ENCODE data around the gene RGS1. TPM values are rescaled to one million over a fixed set of nuclear protein-coding genes. Genes with fewer than 3 reads are reported as not detected.

The RGS1 gene
- total and polyA plus RNA-seq, 2 of the 8 experiments (the other 6 are each of a cell fraction or from before 2014, with no cell fraction given) = not detected

GRCh38 chr1:192602757-192603156 lies 27.2 kb downstream of the RGS1 start:
- no peaks in the 10 kb centered on the region for H4K20me1 ChIP-seq (replicated peaks in 1 of 2; ENCODE audit: control insufficient read depth in 1 of 2, insufficient read depth in 2 of 2, low read length in 2 of 2)
- no peak overlapping the region for H2BK5ac ChIP-seq (ENCODE audit: low read depth, low read length)
- no peak for FAIRE-seq
- no peaks in the 10 kb centered on the region for H3K4me1 ChIP-seq (replicated peaks in 1 of 4; ENCODE audit: control insufficient read depth in 3 of 4, insufficient read depth in 4 of 4, low read length in 3 of 4)
- no peak overlapping the region for H3K56ac ChIP-seq (replicated peaks; ENCODE audit: insufficient read length, low read depth, low read length)
- H3K4ac ChIP-seq (replicated peaks; ENCODE audit: insufficient read length, low read depth, low read length) = no peak overlapping the region
- no peak overlapping the region for H2AFZ ChIP-seq (ENCODE audit: low read length)
- no peak overlapping the region for H2BK20ac ChIP-seq (ENCODE audit: low read length)
- 75% methylated on average over 1 of the region's 1 CpG; no CpG with 5 or more reads in 1 of the 2 experiments for WGBS, 2 experiments (ENCODE audit: extremely low coverage in 1 of 2, insufficient coverage in 1 of 2, insufficient read length in 1 of 2, insufficient replicate concordance in 2 of 2, low coverage in 1 of 2, low lambda C conversion rate in 2 of 2, missing lambda C conversion rate in 1 of 2)
- H3K23me2 ChIP-seq (ENCODE audit: low read depth, low read length) = no peaks in the 10 kb centered on the region
- no peaks in the 10 kb centered on the region for H3K9me3 ChIP-seq (ENCODE audit: insufficient read depth in 2 of 2, low read depth in 1 of 2, low read length in 1 of 2)
- no peak overlapping the region for H3K9ac ChIP-seq (replicated peaks in 1 of 4; ENCODE audit: extremely low read depth in 1 of 4, low read depth in 3 of 4, low read length in 3 of 4)
- no peak overlapping the region for H3K4me2 ChIP-seq (ENCODE audit: insufficient read depth in 1 of 2, low read depth in 2 of 2, low read length in 2 of 2)
- H3K27me3 ChIP-seq (replicated peaks in 1 of 4; ENCODE audit: control insufficient read depth in 3 of 4, extremely low read depth in 1 of 4, insufficient read depth in 3 of 4, low read length in 3 of 4) = no peaks in the 10 kb centered on the region
- no peaks in the 10 kb centered on the region; a peak in 1 of 8 replicates for H3K36me3 ChIP-seq (ENCODE audit: control insufficient read depth in 2 of 4, insufficient read depth in 4 of 4, low read length in 3 of 4)
- CTCF ChIA-PET (ENCODE audit: partially characterized antibody) = interaction anchor here (1.1 kb wide), 2 partner anchors 16 to 128 kb away, joined by 3 to 5 read pairs; no protein-coding TSS in a partner anchor
- no peak overlapping the region for H4K8ac ChIP-seq (ENCODE audit: extremely low read depth, insufficient read depth, low read length)
- no peak overlapping the region for H4K5ac ChIP-seq (ENCODE audit: insufficient read length, low read depth, low read length)
- no peak overlapping the region for H2BK15ac ChIP-seq (ENCODE audit: low read length)
- H3K18ac ChIP-seq (ENCODE audit: extremely low read depth, low read length) = no peak overlapping the region
- H3K79me1 ChIP-seq (ENCODE audit: low read depth, low read length) = no peaks in the 10 kb centered on the region
- POLR2A ChIA-PET (ENCODE audit: partially characterized antibody) = no interaction called here
- no peak overlapping the region for H3K27ac ChIP-seq (ENCODE audit: low read depth, low read length)
- no peak overlapping the region for H4K91ac ChIP-seq (replicated peaks; ENCODE audit: insufficient read length, low read length)
- H3K79me2 ChIP-seq (ENCODE audit: control insufficient read depth in 1 of 2, insufficient read depth in 2 of 2, low read length in 2 of 2) = no peaks in the 10 kb centered on the region
- no peak overlapping the region for H3K4me3 ChIP-seq (ENCODE audit: extremely low read depth in 1 of 4, insufficient read depth in 2 of 4, low read depth in 3 of 4, low read length in 4 of 4)
- no peak overlapping the region for H3K14ac ChIP-seq (ENCODE audit: insufficient read length)
- no peak overlapping the region for H2BK12ac ChIP-seq (ENCODE audit: low read depth, low read length)
- H2BK120ac ChIP-seq (replicated peaks; ENCODE audit: low read depth, low read length) = no peak overlapping the region
- H2AK5ac ChIP-seq (ENCODE audit: low read depth, low read length) = no peak overlapping the region
- H3K23ac ChIP-seq (ENCODE audit: insufficient read length) = no peak overlapping the region
- DNase-seq (ENCODE audit: low read depth in 1 of 2, low spot score in 2 of 2) = no peak
- TF ChIP-seq SIX5 (IDR thresholded peaks at IDR 0.05; ENCODE audit: low read depth, low read length) = no peak
- no peak for TF ChIP-seq SP1 (IDR thresholded peaks at IDR 0.05; ENCODE audit: low read depth, low read length)
- no peak for TF ChIP-seq BCL11A (IDR thresholded peaks at IDR 0.05; ENCODE audit: low read depth in 2 of 2, low read length in 2 of 2)
- TF ChIP-seq SP4 (IDR thresholded peaks at IDR 0.05; ENCODE audit: low read length) = no peak
- TF ChIP-seq, protein P1, sequence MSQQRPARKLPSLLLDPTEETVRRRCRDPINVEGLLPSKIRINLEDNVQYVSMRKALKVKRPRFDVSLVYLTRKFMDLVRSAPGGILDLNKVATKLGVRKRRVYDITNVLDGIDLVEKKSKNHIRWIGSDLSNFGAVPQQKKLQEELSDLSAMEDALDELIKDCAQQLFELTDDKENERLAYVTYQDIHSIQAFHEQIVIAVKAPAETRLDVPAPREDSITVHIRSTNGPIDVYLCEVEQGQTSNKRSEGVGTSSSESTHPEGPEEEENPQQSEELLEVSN (IDR thresholded peaks at IDR 0.05) = no peak
- no peak for TF ChIP-seq CHD2 (IDR thresholded peaks at IDR 0.05; ENCODE audit: low read length)
- no peak for TF ChIP-seq BACH1 (IDR thresholded peaks at IDR 0.05; ENCODE audit: low read length)
- TF ChIP-seq SUZ12 (IDR thresholded peaks at IDR 0.05; ENCODE audit: low read length) = no peak
- TF ChIP-seq JUN (IDR thresholded peaks at IDR 0.05; ENCODE audit: low read depth, low read length) = no peak
- TF ChIP-seq NANOG (IDR thresholded peaks at IDR 0.05; ENCODE audit: insufficient read depth, low read depth, low read length, poor library complexity, severe bottlenecking) = no peak
- TF ChIP-seq SIN3A (conservative IDR thresholded peaks at IDR 0.05 in 1 of 2, IDR thresholded peaks at IDR 0.05 in 1 of 2; ENCODE audit: low read depth in 1 of 2, low read length in 2 of 2) = no peak
- no peak for TF ChIP-seq TCF12 (IDR thresholded peaks at IDR 0.05; ENCODE audit: low read depth, low read length)
- TF ChIP-seq RNF2 (IDR thresholded peaks at IDR 0.05; ENCODE audit: borderline replicate concordance, low read depth, low read length, missing control alignments, poor library complexity, severe bottlenecking) = no peak
- no peak for TF ChIP-seq YY1 (IDR thresholded peaks at IDR 0.05; ENCODE audit: low read depth, low read length)
